GM19468 (cell line): Measurements from ENCODE around the gene ZBTB33.

Experiments
- ATAC-seq: cut with Tn5 transposase; IDR thresholded peaks from one replicate; pipeline ENCODE4 v1.9.1; 2021; ENCODE audit warnings: mild to moderate bottlenecking, moderate library complexity, moderate number of reproducible peaks; ENCODE audit not compliant: unreplicated experiment; ENCODE audit errors: extremely low read depth

The ZBTB33 gene

GRCh38 chrX:120301960-120302359, 51.3 kb downstream of the ZBTB33 start:
- ATAC-seq, result no peak

- ATAC-seq, result peak; percentile 85
Measured at GRCh38 chrX:120302434-120302833, 51.8 kb downstream of the ZBTB33 start.

GRCh38 chrX:120304256-120304655, 53.6 kb downstream of the ZBTB33 start:
- ATAC-seq, result no peak

- ATAC-seq, result no peak
Measured at GRCh38 chrX:120305531-120306141, 55.0 kb downstream of the ZBTB33 start.

- no peak for ATAC-seq
Measured at GRCh38 chrX:120306630-120307029, 56.0 kb downstream of the ZBTB33 start.
